ENCODE results near the gene RHOF.

GRCh38 chr12:121749267-121749666 lies 44.2 kb downstream of the RHOF start:
- TF ChIP-seq POLR2A (IDR thresholded peaks at IDR 0.05) (no peak), CTCF (IDR thresholded peaks at IDR 0.05) (no peak), POLR2AphosphoS5 (IDR thresholded peaks at IDR 0.05) (no peak)

Data from stomach (tissue), 4 donors.